Epithelial cell of esophagus (primary cell): ENCODE results near the gene OIT3.
A peak's percentile ranks its signal among the peaks of the same experiment; 100 is the strongest.

Experiments used
- DNase-seq: peaks from one replicate; pipeline ENCODE4 v3.0.0; 2010; ENCODE audit warnings: low read depth
- H3K4me3 ChIP-seq: 2 replicates; pipeline ENCODE4 v1.5.1; 2011; ENCODE audit warnings: mild to moderate bottlenecking, low read length, control low read depth
- TF ChIP-seq, protein P1 (sequence below): IDR thresholded peaks from 2 replicates; pipeline ENCODE4 v1.5.1; 2011; ENCODE audit warnings: low read depth, mild to moderate bottlenecking, low read length, control low read depth, inconsistent platforms; ENCODE audit not compliant: insufficient read depth; ENCODE audit errors: missing control alignments

Gene OIT3

DNA sequence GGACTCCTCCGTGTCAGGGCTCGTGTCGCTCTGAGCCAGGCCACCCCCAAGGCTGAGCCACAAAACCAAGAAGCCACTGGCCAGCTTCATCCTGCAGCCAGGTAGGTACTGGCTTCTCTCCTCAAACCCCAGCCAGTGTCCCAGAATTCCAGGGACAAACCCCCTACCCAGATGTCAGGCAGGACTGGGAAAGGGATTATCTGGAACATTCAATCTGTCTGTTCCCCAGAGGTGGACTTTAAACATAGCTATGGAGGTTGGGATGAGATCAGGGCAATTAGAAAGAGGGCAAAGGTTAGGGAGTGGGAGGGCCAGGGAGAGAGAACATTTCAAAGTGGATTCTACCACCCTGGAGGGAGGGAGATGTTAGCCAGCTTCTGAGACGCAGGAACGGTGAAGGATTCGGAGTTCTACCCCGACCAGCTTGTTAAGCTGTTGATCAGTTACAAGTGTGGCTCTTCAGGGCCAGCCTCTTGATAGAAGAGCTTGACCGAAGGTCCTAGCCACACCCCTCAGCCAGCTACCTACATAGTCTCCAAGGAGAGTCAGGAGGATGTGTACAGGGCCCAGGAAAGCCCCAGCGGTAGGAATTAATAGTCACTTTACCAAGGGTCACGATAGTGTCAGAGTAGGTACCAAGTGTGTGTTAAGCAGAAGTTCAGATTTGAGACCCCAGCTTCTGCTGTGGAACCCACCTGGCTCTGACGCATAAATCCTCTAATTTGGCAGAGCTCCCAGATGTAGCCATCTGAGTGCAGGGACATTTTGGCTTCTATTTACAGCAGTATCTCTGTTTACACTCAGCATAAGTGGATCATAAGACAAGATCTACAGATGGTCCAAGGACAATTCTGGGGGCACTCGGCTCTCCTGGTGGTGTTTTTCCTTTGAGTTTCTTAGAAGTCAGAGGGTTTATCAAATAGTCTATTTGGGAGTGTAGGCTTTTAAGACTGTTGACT lies 61.3 kb downstream of the OIT3 start, which contains the start of gene PLA2G12B:
TSS of gene PLA2G12B (minus strand) at position 211 of the 959 bp plus-strand sequence. CDS start at position 90, 121 bp downstream.
- no peak for DNase-seq
- TF ChIP-seq, protein P1, sequence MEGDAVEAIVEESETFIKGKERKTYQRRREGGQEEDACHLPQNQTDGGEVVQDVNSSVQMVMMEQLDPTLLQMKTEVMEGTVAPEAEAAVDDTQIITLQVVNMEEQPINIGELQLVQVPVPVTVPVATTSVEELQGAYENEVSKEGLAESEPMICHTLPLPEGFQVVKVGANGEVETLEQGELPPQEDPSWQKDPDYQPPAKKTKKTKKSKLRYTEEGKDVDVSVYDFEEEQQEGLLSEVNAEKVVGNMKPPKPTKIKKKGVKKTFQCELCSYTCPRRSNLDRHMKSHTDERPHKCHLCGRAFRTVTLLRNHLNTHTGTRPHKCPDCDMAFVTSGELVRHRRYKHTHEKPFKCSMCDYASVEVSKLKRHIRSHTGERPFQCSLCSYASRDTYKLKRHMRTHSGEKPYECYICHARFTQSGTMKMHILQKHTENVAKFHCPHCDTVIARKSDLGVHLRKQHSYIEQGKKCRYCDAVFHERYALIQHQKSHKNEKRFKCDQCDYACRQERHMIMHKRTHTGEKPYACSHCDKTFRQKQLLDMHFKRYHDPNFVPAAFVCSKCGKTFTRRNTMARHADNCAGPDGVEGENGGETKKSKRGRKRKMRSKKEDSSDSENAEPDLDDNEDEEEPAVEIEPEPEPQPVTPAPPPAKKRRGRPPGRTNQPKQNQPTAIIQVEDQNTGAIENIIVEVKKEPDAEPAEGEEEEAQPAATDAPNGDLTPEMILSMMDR = no peak
- no peak within 1 kb of the TSS for H3K4me3 ChIP-seq

DNA sequence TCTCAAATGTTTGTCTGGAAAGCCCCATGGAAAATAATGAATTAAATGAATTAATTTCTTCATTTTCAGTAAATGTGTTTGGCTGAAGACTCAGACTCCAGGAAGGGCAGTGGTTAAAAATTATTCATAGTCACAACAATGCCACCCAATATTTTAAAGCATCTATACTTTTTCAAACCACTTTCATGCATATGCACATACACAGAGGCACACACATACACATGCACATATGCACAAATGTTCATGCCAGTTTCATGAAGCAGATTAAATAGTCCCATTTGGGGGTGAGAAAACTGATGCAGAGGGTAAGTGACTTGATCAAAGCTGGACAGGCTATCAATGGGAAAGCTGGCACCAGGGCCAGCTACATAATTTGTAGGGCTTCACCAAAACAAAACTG lies 62.5 kb downstream of the OIT3 start:
- no peak for DNase-seq
- no peak overlapping the region for H3K4me3 ChIP-seq
- TF ChIP-seq, protein P1 = no peak

DNA sequence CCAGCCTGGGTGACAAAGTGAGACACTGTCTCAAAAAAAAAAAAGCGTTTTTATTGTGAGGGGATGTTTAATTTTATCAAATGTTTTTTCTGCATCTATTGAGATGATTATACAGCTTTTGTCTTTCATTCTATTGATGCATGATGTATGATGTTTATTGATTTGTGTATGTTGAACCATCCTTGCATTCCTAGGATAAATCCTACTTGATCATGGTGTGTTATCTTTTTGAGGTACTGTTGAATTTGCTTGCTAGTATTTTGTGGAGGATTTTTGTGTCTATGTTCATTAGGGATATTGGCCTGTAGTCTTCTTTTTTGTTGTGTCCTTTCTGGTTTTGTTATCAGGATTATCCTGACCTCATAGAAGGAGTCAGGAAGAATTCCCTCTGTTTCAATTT lies 83.3 kb downstream of the OIT3 start:
- TF ChIP-seq, protein P1 = no peak
- no peak overlapping the region for H3K4me3 ChIP-seq
- DNase-seq = no peak

DNA sequence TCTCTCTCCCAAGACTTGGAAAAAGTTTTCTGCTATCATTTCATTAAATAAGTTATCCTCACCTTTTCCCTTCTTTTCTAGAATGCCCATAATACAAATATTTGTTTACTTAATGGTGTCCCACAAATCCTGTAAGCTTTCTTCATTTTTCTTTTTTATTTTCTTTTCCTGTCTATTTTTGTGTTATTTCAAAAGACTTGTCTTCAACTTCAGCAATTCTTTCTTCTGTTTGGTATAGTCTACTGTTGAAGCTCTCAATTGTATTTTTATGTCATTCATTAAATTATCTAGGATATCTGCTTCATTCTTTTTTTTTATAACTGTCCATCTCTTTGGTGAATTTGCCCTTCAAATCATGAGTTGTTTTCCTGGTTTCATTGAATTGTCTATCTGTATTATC lies 86.2 kb downstream of the OIT3 start:
- no peak overlapping the region for H3K4me3 ChIP-seq
- DNase-seq = no peak
- TF ChIP-seq, protein P1 = no peak

DNA sequence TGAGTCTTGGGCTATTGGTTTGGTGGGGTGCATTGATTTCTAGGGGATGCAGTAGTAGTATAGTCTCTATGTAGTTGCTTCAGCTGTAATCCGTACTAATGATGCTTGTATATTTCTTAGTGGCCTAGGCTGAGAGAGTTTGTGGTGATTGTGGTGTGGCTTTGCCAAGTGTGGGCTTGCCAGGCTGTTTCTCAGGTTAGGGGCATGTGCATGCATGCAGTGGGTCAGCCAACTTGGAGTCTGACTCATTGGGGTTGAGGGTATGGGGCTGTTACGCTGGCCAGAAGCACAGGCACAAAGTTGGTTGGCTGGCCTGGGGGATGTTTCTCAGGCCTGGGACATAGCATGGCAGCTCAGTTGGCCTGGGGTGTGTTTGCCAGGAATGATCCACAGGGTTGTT lies 86.8 kb downstream of the OIT3 start:
- TF ChIP-seq, protein P1 = no peak
- H3K4me3 ChIP-seq = no peak overlapping the region
- peak; percentile 88 for DNase-seq

DNA sequence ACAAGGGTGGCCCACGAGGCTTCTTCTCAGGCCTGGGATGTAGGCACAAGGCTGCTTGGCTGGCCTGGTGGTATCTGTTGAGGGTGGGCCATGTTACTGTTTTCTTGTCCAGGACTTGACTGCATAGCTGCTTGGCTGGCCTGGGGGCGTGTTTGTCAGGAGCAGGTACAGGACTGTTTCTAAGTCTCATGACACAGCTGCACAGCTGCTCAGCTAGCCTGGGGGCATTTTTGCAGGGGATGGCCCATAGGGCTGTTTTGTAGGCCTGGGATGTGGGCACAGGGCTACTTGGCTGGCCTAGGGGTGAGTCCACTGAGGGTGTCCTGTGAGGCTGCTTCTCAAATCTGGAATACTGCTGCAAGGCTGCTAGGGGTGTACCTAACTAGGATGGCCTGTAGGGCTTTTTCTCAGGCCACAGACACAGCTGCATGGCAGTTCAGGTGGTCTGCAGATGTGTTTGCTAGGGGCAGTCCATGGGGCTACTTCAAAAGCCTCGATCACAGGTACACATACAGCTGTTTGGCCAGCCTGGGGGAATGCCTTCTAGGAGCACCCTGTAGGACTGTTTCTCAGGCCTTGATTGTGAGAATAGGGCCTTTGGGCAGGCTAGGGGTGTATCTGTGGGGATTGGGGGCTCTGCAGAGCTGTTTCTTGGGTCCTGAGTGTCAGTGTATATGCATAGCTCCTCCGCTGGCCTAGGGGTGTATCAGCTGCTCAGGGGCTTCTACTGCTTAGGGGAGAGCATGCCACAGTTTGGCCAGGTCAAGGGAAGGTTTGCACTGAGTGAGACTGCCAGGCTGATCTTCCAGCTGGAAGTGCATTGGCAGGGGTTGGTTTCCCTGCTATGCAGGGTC lies 87.7 kb downstream of the OIT3 start:
- TF ChIP-seq, protein P1 = no peak
- DNase-seq = peak; percentile 55
- no peak overlapping the region for H3K4me3 ChIP-seq
